ENCODE results near the gene EPHA3. TPM values are rescaled to one million over a fixed set of nuclear protein-coding genes. Genes with fewer than 3 reads are reported as not detected.

The EPHA3 gene
- total RNA-seq, 2 donors from 2014 or later = 1.3 to 6.0 TPM

- Histone ChIP-seq H3K9me3 (no peaks in the 10 kb centered on the region), H3K4me3 (no peak overlapping the region), H3K4me1 (no peaks in the 10 kb centered on the region), H3K27ac (no peak overlapping the region), H3K27me3 (no peaks in the 10 kb centered on the region), H3K36me3 (replicated peaks in 1 of 2; ENCODE audit: insufficient read depth in 1 of 2, low read depth in 2 of 2) (no peaks in the 10 kb centered on the region)
- ATAC-seq (no peak), DNase-seq (no peak)
- 71 to 72% methylated on average over 9 of the region's 9 CpGs for WGBS, 2 donors
- intact Hi-C loops (cut with DNase I) = no loop called here
- TF ChIP-seq POLR2A (IDR thresholded peaks at IDR 0.05) (no peak), CTCF (IDR thresholded peaks at IDR 0.05) (no peak)
Observed at GRCh38 chr3:89165636-89166263, 58.3 kb downstream of the EPHA3 start.

- no peaks in the 10 kb centered on the region for H3K9me3 ChIP-seq
- no peak for ATAC-seq
- no peak overlapping the region for H3K27ac ChIP-seq
- no peaks in the 10 kb centered on the region for H3K27me3 ChIP-seq
- no peak overlapping the region for H3K4me3 ChIP-seq
- no peaks in the 10 kb centered on the region for H3K4me1 ChIP-seq
- TF ChIP-seq CTCF (IDR thresholded peaks at IDR 0.05) (no peak), POLR2A (IDR thresholded peaks at IDR 0.05) (no peak)
- DNase-seq = no peak
- 87 to 88% methylated on average over 9 of the region's 9 CpGs for WGBS, 2 donors
- intact Hi-C loops (cut with DNase I) = no loop called here
- no peaks in the 10 kb centered on the region for H3K36me3 ChIP-seq (replicated peaks in 1 of 2; ENCODE audit: insufficient read depth in 1 of 2, low read depth in 2 of 2)
Observed at GRCh38 chr3:89171687-89172545, 64.5 kb downstream of the EPHA3 start.

- TF ChIP-seq CTCF (IDR thresholded peaks at IDR 0.05) (no peak), POLR2A (IDR thresholded peaks at IDR 0.05) (no peak)
- DNase-seq = no peak
Observed at GRCh38 chr3:89173546-89173945, 66.1 kb downstream of the EPHA3 start.

GRCh38 chr3:89179355-89180001 is 72.1 kb downstream of the EPHA3 start:
- H3K9me3 ChIP-seq = no peaks in the 10 kb centered on the region
- H3K4me1 ChIP-seq = peaks cover 11% of the 10 kb centered on the region
- H3K27ac ChIP-seq = no peak overlapping the region
- DNase-seq (no peak), ATAC-seq (no peak)
- TF ChIP-seq CTCF (IDR thresholded peaks at IDR 0.05) (no peak), POLR2A (IDR thresholded peaks at IDR 0.05) (no peak)
- no peaks in the 10 kb centered on the region for H3K36me3 ChIP-seq (replicated peaks in 1 of 2; ENCODE audit: insufficient read depth in 1 of 2, low read depth in 2 of 2)
- H3K4me3 ChIP-seq = no peak overlapping the region
- WGBS, 2 donors = 64 to 75% methylated on average over 3 of the region's 3 CpGs
- intact Hi-C loops (cut with DNase I) = no loop called here
- no peaks in the 10 kb centered on the region for H3K27me3 ChIP-seq

More at GRCh38 chr3:89173546-89173945, 66.1 kb downstream of the EPHA3 start:
- Histone ChIP-seq H3K4me3 (no peak overlapping the region), H3K36me3 (replicated peaks in 1 of 2; ENCODE audit: insufficient read depth in 1 of 2, low read depth in 2 of 2) (no peaks in the 10 kb centered on the region), H3K4me1 (no peaks in the 10 kb centered on the region), H3K9me3 (no peaks in the 10 kb centered on the region), H3K27ac (no peak overlapping the region), H3K27me3 (no peaks in the 10 kb centered on the region)
- no peak for ATAC-seq
- intact Hi-C loops (cut with DNase I) = no loop called here

Measured in body of pancreas (tissue), 4 donors.